ENCODE data around the gene SFT2D1.

DNA sequence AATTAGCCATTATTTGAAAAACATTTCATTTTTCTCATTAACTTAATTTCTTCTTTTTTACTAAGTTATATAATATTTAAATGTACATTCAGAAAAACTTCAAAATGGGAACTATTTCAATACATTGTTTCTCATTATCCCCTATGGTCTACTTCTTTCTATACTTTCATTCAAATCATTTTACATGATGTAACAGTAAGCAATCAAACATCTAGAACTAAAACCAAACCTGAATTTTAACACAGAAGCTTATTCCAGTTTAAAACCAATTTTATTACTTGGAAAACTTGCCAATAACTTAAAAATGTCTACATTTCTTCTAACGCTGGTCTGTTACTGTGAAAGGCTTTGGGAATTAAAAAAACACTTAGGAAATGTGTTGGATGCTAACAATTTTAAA, 29.5 kb downstream of the SFT2D1 start:
- no peak for TF ChIP-seq CTCF (IDR thresholded peaks at IDR 0.05; ENCODE audit: low read depth, low read length)
- no peak for TF ChIP-seq POLR2A (IDR thresholded peaks at IDR 0.05; ENCODE audit: extremely low read depth, insufficient read length)
